Measurements from ENCODE around the gene ACSM2B.
"Not testable (repeated sequence)": the region's sequence is repeated elsewhere in the genome, so short reads cannot be mapped to it uniquely, and the experiment has no call there.

Gene ACSM2B

GRCh38 chr16:20538181-20538580 is 38.0 kb downstream of the ACSM2B start:
- TF ChIP-seq CTCF (IDR thresholded peaks at IDR 0.05; ENCODE audit: low read depth, low read length, missing control alignments), result no peak
- no peak for DNase-seq (ENCODE audit: low read depth)
- no peak overlapping the region for H3K4me3 ChIP-seq (ENCODE audit: low read depth, low read length)

GRCh38 chr16:20536669-20537068 is 39.5 kb downstream of the ACSM2B start:
- not testable (repeated sequence) for DNase-seq (ENCODE audit: low read depth); H3K4me3 ChIP-seq (ENCODE audit: low read depth, low read length)

- H3K4me3 ChIP-seq (ENCODE audit: low read depth, low read length); DNase-seq (ENCODE audit: low read depth): not testable (repeated sequence)
Observed at GRCh38 chr16:20532284-20532792, 43.8 kb downstream of the ACSM2B start.

GRCh38 chr16:20531795-20532194 is 44.4 kb downstream of the ACSM2B start:
- not testable (repeated sequence) for H3K4me3 ChIP-seq (ENCODE audit: low read depth, low read length); DNase-seq (ENCODE audit: low read depth)

- no peak overlapping the region for H3K4me3 ChIP-seq (ENCODE audit: low read depth, low read length)
- no peak for TF ChIP-seq CTCF (IDR thresholded peaks at IDR 0.05; ENCODE audit: low read depth, low read length, missing control alignments)
- no peak for DNase-seq (ENCODE audit: low read depth)
Observed at GRCh38 chr16:20520103-20520502, 56.1 kb downstream of the ACSM2B start.

- H3K4me3 ChIP-seq (ENCODE audit: low read depth, low read length), result no peak overlapping the region
- TF ChIP-seq CTCF (IDR thresholded peaks at IDR 0.05; ENCODE audit: low read depth, low read length, missing control alignments), result no peak
- no peak for DNase-seq (ENCODE audit: low read depth)
Observed at GRCh38 chr16:20519231-20519630, 56.9 kb downstream of the ACSM2B start.

GRCh38 chr16:20517149-20517548 is 59.0 kb downstream of the ACSM2B start:
- DNase-seq (ENCODE audit: low read depth), result no peak
- no peak overlapping the region for H3K4me3 ChIP-seq (ENCODE audit: low read depth, low read length)
- no peak for TF ChIP-seq CTCF (IDR thresholded peaks at IDR 0.05; ENCODE audit: low read depth, low read length, missing control alignments)

GRCh38 chr16:20515688-20516090 is 60.5 kb downstream of the ACSM2B start:
- TF ChIP-seq CTCF (IDR thresholded peaks at IDR 0.05; ENCODE audit: low read depth, low read length, missing control alignments), result no peak
- no peak for DNase-seq (ENCODE audit: low read depth)

GRCh38 chr16:20510323-20510722 is 65.8 kb downstream of the ACSM2B start:
- DNase-seq (ENCODE audit: low read depth), result no peak
- TF ChIP-seq CTCF (IDR thresholded peaks at IDR 0.05; ENCODE audit: low read depth, low read length, missing control alignments), result no peak
- H3K4me3 ChIP-seq (ENCODE audit: low read depth, low read length), result no peak overlapping the region

More at GRCh38 chr16:20515688-20516090, 60.5 kb downstream of the ACSM2B start:
- no peak overlapping the region for H3K4me3 ChIP-seq (ENCODE audit: low read depth, low read length)
